Activated CD8-positive, alpha-beta memory T cell treated with anti-CD3 and anti-CD28 coated beads, Interleukin-2, amount 50 U/mL, for 1 hour (primary cell): Measurements from ENCODE around the gene SLC22A15.
"Not testable (repeated sequence)": the region's sequence is repeated elsewhere in the genome, so short reads cannot be mapped to it uniquely, and the experiment has no call there.

Experiments
- DNase-seq: peaks from one replicate; pipeline ENCODE4 v3.0.0-alpha.2; 2020; ENCODE audit errors: extremely low read depth

SLC22A15 gene

DNA sequence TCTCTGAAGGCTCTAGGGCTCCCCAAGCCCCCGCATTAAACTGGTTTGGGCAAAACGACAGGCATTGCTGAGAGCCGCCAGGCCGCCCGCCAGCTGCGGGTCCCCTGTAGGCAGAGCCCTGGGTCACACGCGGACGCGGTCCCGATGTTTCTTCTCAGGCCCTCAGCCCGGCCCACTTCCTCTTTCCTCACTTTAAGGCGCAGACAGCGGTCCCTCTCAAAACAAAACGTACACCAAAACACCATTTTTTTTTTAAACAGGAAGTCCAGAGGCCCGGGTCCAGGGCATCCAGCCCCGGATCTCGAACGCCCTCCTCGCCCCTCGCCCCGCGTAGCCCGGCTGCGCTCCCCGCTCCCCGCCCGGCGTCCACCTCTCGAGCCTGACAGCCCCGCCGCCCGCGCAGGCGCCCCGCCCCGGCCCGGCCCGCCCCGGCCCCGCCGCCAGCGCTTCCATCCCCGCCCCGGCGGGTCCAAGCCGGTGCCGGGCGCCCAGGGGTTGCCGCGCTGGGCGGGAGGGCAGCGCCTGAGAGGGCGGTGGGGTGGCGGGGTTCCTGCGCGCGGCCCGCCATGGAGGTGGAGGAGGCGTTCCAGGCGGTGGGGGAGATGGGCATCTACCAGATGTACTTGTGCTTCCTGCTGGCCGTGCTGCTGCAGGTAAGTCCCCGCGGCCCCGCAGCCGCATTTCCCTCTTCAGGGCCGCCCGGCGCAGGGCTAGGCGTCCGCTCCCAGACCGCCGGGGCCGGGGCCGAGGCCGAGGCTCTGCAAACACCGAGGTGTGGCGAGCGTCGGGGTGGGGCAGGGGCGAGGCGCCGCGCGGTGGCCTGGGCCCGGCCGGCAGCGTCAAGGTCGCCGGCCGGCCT, at the start of gene SLC22A15:
TSS of gene SLC22A15 (plus strand) at position 452 of the 859 bp plus-strand sequence. CDS start at position 567, 115 bp downstream.
- no peak for DNase-seq

DNA sequence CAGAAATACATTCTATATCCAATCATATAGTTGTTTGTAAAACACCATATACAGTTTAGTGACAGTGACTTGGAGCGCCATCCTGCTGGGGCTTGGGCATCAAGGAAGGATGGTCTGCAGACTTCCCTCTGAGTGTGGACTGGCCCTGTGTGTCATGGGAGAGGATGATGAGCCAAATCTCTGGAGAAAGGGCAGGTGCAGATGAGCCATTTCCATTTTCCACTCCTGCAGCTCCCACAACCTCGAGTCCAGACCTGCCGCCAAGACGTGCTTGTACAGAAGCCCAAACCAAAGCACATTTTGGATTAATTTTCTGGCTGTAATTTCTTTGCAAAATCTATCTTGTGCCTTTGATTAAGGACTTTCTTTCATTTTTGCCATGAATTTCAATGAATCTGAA, 48.3 kb upstream of the SLC22A15 start:
- no peak for DNase-seq

DNA sequence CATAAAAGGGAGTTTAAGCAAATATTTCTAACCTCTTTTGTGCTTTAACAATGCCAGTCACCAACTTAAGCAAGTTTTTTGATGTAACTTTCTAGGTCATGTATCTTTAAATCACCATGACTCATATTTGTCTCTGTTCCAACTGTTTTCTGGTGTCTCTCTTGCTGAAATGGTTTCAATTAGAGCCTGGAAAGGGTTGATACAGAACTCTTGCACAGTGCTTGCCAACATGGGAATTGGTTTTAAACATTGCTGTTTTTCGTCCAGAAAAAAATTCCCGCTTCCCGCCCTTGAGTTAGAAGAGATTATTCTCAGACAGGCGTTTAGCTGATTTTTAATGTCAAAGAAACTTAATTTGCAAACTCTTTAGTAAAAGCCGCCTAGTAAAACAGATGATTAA, 46.4 kb upstream of the SLC22A15 start:
- no peak for DNase-seq

DNA sequence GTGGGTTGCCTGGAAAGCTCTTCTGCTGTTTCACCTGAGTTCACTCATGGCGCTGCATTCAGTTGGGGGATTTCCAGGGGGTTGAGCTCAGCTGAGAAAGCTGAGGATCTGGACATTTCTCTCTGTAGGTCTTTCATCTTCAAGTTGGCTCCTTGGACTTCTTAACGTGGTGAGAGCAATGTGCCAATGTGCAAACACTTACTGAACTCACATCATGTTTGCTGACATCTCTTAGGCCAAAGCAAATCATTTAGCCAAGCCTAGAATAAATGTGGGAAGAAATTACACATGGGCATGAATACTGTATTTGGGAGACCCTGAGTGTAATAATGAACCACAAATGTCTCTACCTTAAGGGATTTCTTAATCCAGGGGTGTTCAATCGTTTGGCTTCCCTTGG, 42.7 kb upstream of the SLC22A15 start:
- DNase-seq = no peak

GRCh38 chr1:115939455-115939854, 36.9 kb upstream of the SLC22A15 start:
- no peak for DNase-seq

- DNase-seq = no peak
Measured at GRCh38 chr1:115946116-115946515, 30.2 kb upstream of the SLC22A15 start.

DNA sequence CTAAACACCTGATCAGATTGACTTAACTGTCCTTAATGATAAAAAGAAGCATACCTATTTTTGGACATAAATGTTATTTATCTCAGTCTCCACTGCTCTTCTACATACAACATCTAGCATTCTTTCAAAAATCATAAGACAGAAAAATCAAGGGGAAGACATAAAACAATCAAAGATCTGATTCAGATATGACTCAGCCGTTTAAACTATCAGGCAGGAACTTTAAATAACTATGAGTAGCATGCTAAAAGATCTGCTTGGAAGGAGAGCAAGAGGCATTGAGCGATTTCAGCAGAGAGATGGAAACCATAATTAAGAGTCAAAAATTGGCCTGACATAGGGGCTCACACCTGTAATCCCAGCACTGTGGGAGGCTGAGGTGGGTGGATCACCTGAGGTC, 27.2 kb upstream of the SLC22A15 start:
- DNase-seq = no peak

DNA sequence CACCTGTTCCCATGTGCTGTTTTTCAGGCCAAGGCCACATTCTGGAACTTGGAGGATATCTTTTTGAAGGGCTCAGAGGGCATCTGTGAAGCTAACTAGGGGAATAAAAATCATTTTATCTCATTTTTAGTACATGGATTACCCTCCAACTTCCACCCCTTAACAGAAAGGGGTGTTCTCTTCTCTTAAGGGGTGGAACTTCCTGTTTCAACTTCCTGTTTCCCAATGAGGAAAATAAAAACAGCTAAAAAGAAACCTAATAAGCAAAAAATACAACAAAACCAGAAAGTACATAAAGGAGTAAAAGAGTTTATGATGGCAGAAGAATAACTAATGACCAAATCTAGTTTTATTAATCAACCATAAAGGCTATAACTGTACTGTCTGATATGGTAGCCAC, 24.8 kb upstream of the SLC22A15 start:
- no peak for DNase-seq

DNA sequence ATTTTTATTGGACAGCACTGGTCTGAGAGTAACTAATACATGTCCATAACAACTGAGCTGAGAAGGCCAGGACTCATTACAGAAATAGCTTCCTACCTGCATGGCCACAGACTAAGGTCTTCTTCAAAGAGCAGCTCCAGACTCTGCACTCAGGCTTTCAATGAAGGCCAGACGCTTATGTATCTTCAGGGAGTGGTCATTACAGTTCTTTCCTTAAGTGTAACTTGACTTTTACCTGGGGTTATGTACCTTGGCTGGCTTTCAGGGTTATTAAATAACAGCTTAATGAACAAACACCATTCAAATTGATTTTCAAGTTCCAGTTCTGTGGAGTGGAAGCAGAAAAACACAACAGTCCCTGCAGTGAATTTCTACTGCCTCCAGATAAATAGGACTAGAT, 23.8 kb upstream of the SLC22A15 start:
- no peak for DNase-seq

DNA sequence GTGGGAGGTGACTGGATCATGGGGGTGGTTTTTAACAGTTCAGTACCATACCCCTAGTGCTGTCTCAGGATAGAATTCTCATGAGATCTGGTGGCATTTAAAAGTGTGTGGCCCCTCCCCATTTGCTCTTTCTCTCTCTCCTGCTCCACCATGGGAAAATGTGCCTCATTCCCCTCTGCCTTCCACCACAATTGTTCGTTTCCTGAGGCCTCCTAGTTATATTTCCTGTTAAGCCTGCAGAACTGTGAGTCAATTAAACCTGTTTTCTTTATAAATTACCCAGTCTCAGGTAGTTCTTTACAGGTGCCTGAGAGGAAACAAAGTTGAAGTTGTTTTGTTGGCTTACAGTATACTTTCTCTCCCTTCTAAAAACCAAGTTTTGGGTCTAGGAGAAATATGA, 23.1 kb upstream of the SLC22A15 start:
- no peak for DNase-seq

GRCh38 chr1:115954684-115955083, 21.6 kb upstream of the SLC22A15 start:
- no peak for DNase-seq

GRCh38 chr1:115955228-115955627, 21.1 kb upstream of the SLC22A15 start:
- DNase-seq = no peak

GRCh38 chr1:115958866-115959265, 17.4 kb upstream of the SLC22A15 start:
- DNase-seq = no peak

DNA sequence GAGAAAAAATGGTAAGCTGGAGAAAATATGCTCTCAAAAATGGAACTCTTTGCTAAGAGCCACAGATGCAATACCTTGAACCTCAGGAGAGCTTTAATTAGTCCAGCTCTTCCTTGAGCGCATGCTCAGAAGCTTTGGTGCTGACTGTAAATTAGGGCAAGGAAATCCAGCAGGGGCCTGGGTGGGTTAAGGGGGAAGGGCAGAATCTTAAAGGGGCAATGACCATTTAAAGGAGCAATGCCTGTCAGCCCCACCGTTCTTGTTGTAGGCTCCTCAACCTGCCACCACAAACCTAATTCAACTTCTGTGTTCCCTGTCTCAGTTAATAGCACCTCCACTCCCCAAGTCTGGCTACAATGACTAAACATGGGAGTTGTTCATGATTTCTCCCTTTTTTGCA, 6.8 kb upstream of the SLC22A15 start:
- DNase-seq = no peak

DNA sequence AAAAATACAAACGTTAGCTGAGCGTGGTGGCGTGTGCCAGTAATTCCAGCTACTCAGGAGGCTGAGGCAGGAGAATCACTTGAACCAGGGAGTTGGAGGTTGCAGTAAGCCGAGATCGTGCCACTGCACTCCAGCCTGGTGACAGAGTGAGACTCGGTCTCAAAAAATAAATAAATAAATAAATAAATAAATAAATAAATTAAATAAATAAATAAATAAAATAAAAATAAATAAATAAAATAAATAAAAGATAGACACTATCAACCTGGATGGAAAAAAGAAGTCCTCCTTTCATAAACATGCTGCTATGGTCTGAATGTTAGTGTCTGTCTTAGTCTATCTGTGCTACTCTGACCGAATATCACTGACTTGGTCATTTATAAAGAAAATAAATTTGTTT, 4.5 kb upstream of the SLC22A15 start:
- DNase-seq = not testable (repeated sequence)

DNA sequence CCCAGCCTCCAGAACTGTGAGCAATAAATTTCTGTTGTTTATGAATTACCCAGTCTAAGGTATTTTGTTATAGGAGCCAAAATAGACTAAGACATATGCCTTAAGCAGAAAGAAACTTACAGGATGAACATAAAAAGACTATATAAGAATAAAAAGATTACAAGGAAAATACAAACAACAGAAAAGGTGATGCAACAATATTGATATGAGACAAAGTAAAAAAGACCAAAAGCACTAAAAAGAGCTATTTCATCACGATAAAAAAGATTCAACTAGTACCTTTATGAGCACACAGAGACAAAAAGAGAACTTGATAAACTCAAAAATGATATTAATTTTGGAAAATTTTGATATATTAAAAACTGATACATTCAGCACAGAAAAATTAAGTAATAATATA, 3.2 kb upstream of the SLC22A15 start:
- no peak for DNase-seq

DNA sequence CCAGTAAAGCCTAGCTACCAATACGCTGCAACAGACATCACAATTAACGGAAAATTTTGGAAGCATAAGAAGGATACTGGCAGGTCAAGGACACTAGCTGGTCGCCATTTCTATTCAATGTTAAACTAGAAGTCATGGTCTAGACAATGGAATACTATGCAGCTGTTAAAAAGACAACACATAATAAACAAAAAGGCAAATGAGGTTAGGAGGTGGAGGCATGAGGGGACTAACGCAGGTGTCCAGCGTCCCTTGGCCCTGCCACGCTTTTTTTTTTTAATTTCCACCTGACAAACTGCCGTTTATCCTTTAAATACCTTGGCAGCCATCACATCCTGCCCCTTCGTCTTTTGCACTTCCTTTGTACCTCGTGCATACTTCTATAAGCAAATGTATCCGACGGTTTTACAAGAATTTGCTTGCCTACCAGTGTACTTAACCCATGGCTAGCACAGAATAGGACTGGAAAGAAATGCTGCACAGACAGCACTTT, 698 bp upstream of the SLC22A15 start:
- no peak for DNase-seq

GRCh38 chr1:115976921-115977498, 697 bp downstream of the SLC22A15 start:
- DNase-seq = no peak

- no peak for DNase-seq
Measured at GRCh38 chr1:115977499-115978258, 1.4 kb downstream of the SLC22A15 start.

- DNase-seq = no peak
Measured at GRCh38 chr1:115978292-115978941, 2.1 kb downstream of the SLC22A15 start.

DNA sequence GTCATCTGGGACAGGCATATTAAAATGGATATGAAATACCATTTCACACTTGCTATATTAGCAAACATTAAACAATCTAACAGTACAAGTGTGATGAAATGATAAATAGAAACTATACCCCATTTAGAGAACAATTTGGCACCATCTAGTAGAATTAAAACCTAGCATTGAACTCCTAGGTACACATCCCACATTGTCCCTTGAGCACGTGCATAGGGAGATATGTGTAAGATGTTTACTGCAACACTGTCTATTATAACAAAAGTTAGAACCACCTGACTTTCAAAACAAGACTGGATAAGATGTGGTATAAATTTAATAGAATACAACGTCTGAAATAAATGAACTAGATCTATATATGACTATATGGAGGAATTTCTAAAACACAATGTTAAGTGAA, 3.8 kb downstream of the SLC22A15 start:
- DNase-seq = no peak
